Neural crest cell (in vitro differentiated cells): Measurements from ENCODE around the gene WDR86. TPM values are rescaled to one million over a fixed set of nuclear protein-coding genes. Genes with fewer than 3 reads are reported as not detected.

Experiments used
- DNase-seq: peaks from one replicate; pipeline ENCODE4 v3.0.0; 2021; ENCODE audit warnings: low read depth, mixed read lengths, low spot score
- H3K27ac Mint-ChIP-seq: one replicate; pipeline ENCODE4 v1.8.0; 2021; ENCODE audit warnings: mild to moderate bottlenecking, mixed read lengths; ENCODE audit not compliant: unreplicated experiment
- H3K27me3 Mint-ChIP-seq: 2 replicates; pipeline ENCODE4 v1.8.0; 2021; ENCODE audit warnings: low read depth, mild to moderate bottlenecking, mixed read lengths
- H3K36me3 Mint-ChIP-seq: 2 replicates; pipeline ENCODE4 v1.8.0; 2021; ENCODE audit warnings: low read depth, mild to moderate bottlenecking, mixed read lengths
- H3K4me1 Mint-ChIP-seq: 2 replicates; pipeline ENCODE4 v1.8.0; 2021; ENCODE audit warnings: mixed read lengths
- H3K4me3 Mint-ChIP-seq: one replicate; pipeline ENCODE4 v1.8.0; 2021; ENCODE audit warnings: mild to moderate bottlenecking, mixed read lengths
- H3K9me3 Mint-ChIP-seq: 2 replicates; pipeline ENCODE4 v1.8.0; 2021; ENCODE audit warnings: mixed read lengths
- total RNA-seq: library from RNA; stranded (reverse); gene quantifications from 2 replicates; pipeline ENCODE4 v1.2.1, GENCODE V29; 2021
- TF ChIP-seq, protein P1 (sequence below): fragments of 200-600 bp; sonication (generic); conservative IDR thresholded peaks from 2 replicates; pipeline ENCODE4 v1.5.0; 2021; ENCODE audit warnings: antibody characterized with exemption, mild to moderate bottlenecking

WDR86 gene
- total RNA-seq, 1 donor from 2014 or later = 29.8 TPM

DNA sequence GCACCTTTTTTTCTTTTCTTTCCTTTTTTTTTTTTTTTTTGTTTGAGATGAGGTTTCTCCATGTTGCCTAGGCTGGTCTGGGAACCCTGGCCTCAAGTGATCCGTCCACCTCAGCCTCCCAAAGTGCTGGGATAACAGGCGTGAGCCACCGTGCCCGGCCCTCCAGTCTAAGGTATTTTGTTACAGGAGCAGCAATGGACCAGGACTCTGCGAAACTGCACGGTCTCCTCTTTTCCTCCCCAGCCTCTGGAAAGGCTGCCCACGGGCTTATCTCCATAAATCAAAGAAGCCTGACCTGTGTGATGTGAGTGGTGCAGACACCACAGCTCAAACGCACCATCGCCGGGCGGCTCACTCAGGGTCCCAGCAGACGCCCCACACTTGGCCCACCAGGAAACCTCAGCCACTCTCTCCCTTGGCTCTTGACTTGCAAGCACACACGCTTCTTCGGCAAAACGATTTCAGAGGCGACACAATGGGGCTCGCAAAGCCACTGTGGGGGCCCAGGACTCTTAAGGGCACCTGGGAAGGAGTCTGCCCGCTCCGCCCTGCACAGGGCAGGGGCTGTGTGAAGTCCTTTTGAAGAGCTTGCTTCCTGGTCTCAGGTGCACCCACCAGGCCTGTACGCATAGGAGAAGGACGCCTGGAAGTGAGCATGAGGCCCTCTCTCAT lies 20.6 kb downstream of the WDR86 start:
- no peaks in the 10 kb centered on the region for H3K9me3 Mint-ChIP-seq
- no peak overlapping the region for H3K27ac Mint-ChIP-seq
- peaks cover 5% of the 10 kb centered on the region for H3K27me3 Mint-ChIP-seq
- TF ChIP-seq, protein P1, sequence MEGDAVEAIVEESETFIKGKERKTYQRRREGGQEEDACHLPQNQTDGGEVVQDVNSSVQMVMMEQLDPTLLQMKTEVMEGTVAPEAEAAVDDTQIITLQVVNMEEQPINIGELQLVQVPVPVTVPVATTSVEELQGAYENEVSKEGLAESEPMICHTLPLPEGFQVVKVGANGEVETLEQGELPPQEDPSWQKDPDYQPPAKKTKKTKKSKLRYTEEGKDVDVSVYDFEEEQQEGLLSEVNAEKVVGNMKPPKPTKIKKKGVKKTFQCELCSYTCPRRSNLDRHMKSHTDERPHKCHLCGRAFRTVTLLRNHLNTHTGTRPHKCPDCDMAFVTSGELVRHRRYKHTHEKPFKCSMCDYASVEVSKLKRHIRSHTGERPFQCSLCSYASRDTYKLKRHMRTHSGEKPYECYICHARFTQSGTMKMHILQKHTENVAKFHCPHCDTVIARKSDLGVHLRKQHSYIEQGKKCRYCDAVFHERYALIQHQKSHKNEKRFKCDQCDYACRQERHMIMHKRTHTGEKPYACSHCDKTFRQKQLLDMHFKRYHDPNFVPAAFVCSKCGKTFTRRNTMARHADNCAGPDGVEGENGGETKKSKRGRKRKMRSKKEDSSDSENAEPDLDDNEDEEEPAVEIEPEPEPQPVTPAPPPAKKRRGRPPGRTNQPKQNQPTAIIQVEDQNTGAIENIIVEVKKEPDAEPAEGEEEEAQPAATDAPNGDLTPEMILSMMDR = no peak
- no peak overlapping the region for H3K4me3 Mint-ChIP-seq
- H3K4me1 Mint-ChIP-seq = no peaks in the 10 kb centered on the region
- no peak for DNase-seq
- no peaks in the 10 kb centered on the region for H3K36me3 Mint-ChIP-seq

DNA sequence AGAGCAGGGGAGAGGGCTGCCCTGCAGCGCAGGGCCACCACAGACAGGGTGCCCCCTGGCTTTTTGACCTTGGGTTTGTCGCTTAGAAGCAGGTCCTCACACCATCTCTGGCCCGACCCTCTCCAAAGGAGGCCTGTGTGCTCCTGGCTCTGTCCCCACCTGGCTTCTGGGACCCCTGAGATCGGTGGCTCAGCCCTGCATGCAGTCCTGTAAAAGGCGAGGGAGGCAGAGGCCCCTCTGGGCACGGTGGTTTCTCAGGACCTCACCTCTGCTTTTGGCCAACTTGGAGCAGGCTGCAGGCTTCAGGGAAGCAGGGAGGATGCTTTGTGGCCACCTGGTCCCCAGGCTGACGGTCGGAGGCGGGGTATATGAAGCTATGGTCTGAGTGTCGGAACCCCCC lies 21.4 kb downstream of the WDR86 start:
- Mint-ChIP-seq H3K9me3 (no peaks in the 10 kb centered on the region), H3K4me1 (no peaks in the 10 kb centered on the region), H3K4me3 (no peak overlapping the region), H3K27me3 (peaks cover 13% of the 10 kb centered on the region), H3K27ac (no peak overlapping the region), H3K36me3 (no peaks in the 10 kb centered on the region)
- DNase-seq = no peak
- TF ChIP-seq, protein P1 = no peak

GRCh38 chr7:151388007-151388297 lies 21.9 kb downstream of the WDR86 start:
- Mint-ChIP-seq H3K36me3 (no peaks in the 10 kb centered on the region), H3K4me1 (no peaks in the 10 kb centered on the region), H3K9me3 (no peaks in the 10 kb centered on the region), H3K27ac (no peak overlapping the region), H3K4me3 (no peak overlapping the region), H3K27me3 (peaks cover 17% of the 10 kb centered on the region)
- TF ChIP-seq, protein P1 = no peak
- no peak for DNase-seq

DNA sequence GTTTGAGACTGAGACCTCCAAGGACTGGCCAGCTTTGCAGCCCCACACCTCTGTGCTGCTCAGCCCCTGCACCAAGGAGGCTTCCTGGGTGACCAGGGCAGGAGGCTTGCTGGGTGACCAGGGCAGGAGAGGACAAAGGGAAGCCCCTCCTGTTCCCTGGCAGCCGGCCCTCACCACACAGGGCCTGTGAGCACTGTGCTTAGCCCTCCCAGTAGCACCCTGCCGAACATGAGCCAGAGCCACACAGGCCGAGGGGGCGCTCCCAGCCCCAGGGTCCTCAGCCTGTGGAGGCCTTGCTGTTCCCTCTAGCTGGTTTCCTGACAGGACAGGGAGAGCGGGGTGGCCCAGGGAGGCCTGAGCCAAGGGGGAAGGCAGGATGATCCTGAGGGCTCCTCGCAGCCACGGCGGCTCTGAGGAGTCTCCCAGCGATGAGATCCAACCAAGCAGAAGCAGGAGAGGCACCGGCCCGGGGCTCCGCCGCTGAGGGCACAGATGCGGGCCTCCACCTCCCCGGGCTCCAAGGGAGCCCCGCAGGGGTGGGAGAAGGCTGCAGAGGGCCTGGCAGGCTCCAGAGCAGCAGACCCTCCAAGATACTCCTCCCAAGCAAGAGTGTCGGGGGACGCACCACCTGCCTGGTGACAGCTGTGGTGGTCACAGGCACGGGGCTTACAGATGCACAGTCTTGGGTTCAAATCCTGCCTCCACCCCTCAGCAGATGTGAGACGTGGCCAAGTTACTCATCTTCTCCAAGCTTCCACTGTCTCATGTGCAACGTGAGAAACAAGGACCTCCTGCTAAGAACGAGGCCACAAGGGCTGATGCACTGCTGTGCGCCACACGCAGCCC lies 22.5 kb downstream of the WDR86 start:
- Mint-ChIP-seq H3K27ac (no peak overlapping the region), H3K27me3 (peaks cover 22% of the 10 kb centered on the region), H3K36me3 (no peaks in the 10 kb centered on the region), H3K4me1 (peaks cover 2% of the 10 kb centered on the region), H3K9me3 (no peaks in the 10 kb centered on the region), H3K4me3 (no peak overlapping the region)
- TF ChIP-seq, protein P1 = no peak
- DNase-seq = no peak

- H3K4me1 Mint-ChIP-seq = peaks cover 5% of the 10 kb centered on the region
- no peaks in the 10 kb centered on the region for H3K36me3 Mint-ChIP-seq
- no peak overlapping the region for H3K27ac Mint-ChIP-seq
- H3K27me3 Mint-ChIP-seq = peaks cover 29% of the 10 kb centered on the region
- DNase-seq = no peak
- no peaks in the 10 kb centered on the region for H3K9me3 Mint-ChIP-seq
- H3K4me3 Mint-ChIP-seq = no peak overlapping the region
- TF ChIP-seq, protein P1 = no peak
Observed at GRCh38 chr7:151386301-151387160, 23.3 kb downstream of the WDR86 start.
